ENCODE results near the gene ZMIZ1. TPM values are rescaled to one million over a fixed set of nuclear protein-coding genes. Genes with fewer than 3 reads are reported as not detected.

Gene ZMIZ1
- polyA plus RNA-seq, 1 donor from 2014 or later, result 26.8 TPM

DNA sequence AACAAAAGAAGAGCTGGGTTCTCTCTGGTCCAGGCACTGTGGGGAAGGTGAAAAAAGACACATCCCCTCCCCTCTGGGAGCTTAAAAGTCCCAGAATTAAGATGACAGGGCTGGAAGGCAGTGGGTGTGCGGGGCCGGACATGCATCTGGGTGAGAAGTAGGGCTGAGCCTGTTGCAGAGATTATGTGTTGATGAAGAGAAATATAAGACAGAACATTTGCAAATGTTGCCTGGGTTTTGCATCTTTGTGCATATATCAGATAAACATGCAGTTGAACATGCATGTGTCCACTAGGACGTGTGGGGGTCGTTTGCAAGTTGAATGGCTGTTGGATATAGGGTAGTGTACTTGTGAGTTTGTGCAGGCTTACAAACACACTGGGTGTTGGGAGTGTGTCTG is 184.2 kb downstream of the ZMIZ1 start:
- Histone ChIP-seq H4K20me1 (ENCODE audit: insufficient read depth) (peaks cover 78% of the 10 kb centered on the region), H3F3A (ENCODE audit: insufficient read depth, low read length, poor library complexity, severe bottlenecking) (no peaks in the 10 kb centered on the region), H2AFZ (ENCODE audit: low read depth, low read length) (no peak overlapping the region), H3K36me3 (ENCODE audit: insufficient read depth, low read length) (no peaks in the 10 kb centered on the region), H3K4me2 (ENCODE audit: low read length) (no peak overlapping the region), H3K9me2 (ENCODE audit: insufficient read depth, low read length) (no peaks in the 10 kb centered on the region), H3K4me3 (ENCODE audit: low read length) (no peak overlapping the region), H3K9me3 (ENCODE audit: low read length) (no peaks in the 10 kb centered on the region), H3K27ac (ENCODE audit: low read length) (no peak overlapping the region), H3K27me3 (ENCODE audit: insufficient read depth, low read depth, low read length) (no peaks in the 10 kb centered on the region), H3K79me2 (replicated peaks; ENCODE audit: insufficient read depth, low read length) (peaks cover 91% of the 10 kb centered on the region), H3K9ac (ENCODE audit: low read length) (no peak overlapping the region)
- TF ChIP-seq EZH2 (IDR thresholded peaks at IDR 0.05; ENCODE audit: borderline replicate concordance, insufficient read depth, low read length, poor library complexity, severe bottlenecking) (no peak), RAD21 (conservative IDR thresholded peaks at IDR 0.05) (no peak), POLR2AphosphoS5 (IDR thresholded peaks at IDR 0.05) (no peak), MXI1 (conservative IDR thresholded peaks at IDR 0.05; ENCODE audit: poor library complexity, severe bottlenecking) (no peak), SMC3 (conservative IDR thresholded peaks at IDR 0.05; ENCODE audit: poor library complexity) (no peak), TAF1 (IDR thresholded peaks at IDR 0.05; ENCODE audit: low read depth) (no peak), EP300 (conservative IDR thresholded peaks at IDR 0.05; ENCODE audit: poor library complexity, severe bottlenecking) (no peak)
- TF ChIP-seq, protein P1, sequence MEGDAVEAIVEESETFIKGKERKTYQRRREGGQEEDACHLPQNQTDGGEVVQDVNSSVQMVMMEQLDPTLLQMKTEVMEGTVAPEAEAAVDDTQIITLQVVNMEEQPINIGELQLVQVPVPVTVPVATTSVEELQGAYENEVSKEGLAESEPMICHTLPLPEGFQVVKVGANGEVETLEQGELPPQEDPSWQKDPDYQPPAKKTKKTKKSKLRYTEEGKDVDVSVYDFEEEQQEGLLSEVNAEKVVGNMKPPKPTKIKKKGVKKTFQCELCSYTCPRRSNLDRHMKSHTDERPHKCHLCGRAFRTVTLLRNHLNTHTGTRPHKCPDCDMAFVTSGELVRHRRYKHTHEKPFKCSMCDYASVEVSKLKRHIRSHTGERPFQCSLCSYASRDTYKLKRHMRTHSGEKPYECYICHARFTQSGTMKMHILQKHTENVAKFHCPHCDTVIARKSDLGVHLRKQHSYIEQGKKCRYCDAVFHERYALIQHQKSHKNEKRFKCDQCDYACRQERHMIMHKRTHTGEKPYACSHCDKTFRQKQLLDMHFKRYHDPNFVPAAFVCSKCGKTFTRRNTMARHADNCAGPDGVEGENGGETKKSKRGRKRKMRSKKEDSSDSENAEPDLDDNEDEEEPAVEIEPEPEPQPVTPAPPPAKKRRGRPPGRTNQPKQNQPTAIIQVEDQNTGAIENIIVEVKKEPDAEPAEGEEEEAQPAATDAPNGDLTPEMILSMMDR (IDR thresholded peaks at IDR 0.05; ENCODE audit: poor library complexity, severe bottlenecking), result no peak
- TF ChIP-seq, protein P2, sequence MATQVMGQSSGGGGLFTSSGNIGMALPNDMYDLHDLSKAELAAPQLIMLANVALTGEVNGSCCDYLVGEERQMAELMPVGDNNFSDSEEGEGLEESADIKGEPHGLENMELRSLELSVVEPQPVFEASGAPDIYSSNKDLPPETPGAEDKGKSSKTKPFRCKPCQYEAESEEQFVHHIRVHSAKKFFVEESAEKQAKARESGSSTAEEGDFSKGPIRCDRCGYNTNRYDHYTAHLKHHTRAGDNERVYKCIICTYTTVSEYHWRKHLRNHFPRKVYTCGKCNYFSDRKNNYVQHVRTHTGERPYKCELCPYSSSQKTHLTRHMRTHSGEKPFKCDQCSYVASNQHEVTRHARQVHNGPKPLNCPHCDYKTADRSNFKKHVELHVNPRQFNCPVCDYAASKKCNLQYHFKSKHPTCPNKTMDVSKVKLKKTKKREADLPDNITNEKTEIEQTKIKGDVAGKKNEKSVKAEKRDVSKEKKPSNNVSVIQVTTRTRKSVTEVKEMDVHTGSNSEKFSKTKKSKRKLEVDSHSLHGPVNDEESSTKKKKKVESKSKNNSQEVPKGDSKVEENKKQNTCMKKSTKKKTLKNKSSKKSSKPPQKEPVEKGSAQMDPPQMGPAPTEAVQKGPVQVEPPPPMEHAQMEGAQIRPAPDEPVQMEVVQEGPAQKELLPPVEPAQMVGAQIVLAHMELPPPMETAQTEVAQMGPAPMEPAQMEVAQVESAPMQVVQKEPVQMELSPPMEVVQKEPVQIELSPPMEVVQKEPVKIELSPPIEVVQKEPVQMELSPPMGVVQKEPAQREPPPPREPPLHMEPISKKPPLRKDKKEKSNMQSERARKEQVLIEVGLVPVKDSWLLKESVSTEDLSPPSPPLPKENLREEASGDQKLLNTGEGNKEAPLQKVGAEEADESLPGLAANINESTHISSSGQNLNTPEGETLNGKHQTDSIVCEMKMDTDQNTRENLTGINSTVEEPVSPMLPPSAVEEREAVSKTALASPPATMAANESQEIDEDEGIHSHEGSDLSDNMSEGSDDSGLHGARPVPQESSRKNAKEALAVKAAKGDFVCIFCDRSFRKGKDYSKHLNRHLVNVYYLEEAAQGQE (IDR thresholded peaks at IDR 0.05; ENCODE audit: borderline replicate concordance), result no peak

DNA sequence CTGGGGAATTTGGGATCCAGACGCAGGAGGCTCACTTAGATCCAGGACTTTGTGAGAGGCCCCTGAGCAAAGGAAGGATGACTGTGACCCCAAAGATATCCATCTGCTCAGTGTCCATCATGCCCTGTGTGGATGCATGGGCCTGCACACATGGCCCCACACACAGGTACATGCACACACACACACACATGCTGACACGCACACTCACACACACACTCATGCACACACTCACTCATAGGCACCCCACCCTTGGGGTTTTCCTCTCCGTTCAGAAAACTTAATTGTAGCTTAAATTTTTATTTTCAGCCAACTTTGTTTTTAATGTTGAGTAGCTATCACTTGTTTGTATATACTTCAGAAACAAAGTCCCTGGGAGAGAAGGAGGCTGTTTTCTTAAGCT is 184.9 kb downstream of the ZMIZ1 start:
- Histone ChIP-seq H2AFZ (ENCODE audit: low read depth, low read length) (no peak overlapping the region), H3K9me3 (ENCODE audit: low read length) (no peaks in the 10 kb centered on the region), H3K4me2 (ENCODE audit: low read length) (no peak overlapping the region), H3K4me3 (ENCODE audit: low read length) (no peak overlapping the region), H3K9ac (ENCODE audit: low read length) (no peak overlapping the region), H3K27me3 (ENCODE audit: insufficient read depth, low read depth, low read length) (no peaks in the 10 kb centered on the region), H3K36me3 (ENCODE audit: insufficient read depth, low read length) (no peaks in the 10 kb centered on the region), H3K27ac (ENCODE audit: low read length) (no peak overlapping the region), H4K20me1 (ENCODE audit: insufficient read depth) (peaks cover 77% of the 10 kb centered on the region), H3K9me2 (ENCODE audit: insufficient read depth, low read length) (no peaks in the 10 kb centered on the region), H3K79me2 (replicated peaks; ENCODE audit: insufficient read depth, low read length) (peaks cover 90% of the 10 kb centered on the region), H3F3A (ENCODE audit: insufficient read depth, low read length, poor library complexity, severe bottlenecking) (no peaks in the 10 kb centered on the region)
- TF ChIP-seq, protein P1 (IDR thresholded peaks at IDR 0.05; ENCODE audit: poor library complexity, severe bottlenecking), result no peak
- TF ChIP-seq SMC3 (conservative IDR thresholded peaks at IDR 0.05; ENCODE audit: poor library complexity), result no peak
- no peak for TF ChIP-seq TAF1 (IDR thresholded peaks at IDR 0.05; ENCODE audit: low read depth)
- no peak for TF ChIP-seq EZH2 (IDR thresholded peaks at IDR 0.05; ENCODE audit: borderline replicate concordance, insufficient read depth, low read length, poor library complexity, severe bottlenecking)
- TF ChIP-seq POLR2AphosphoS5 (IDR thresholded peaks at IDR 0.05), result no peak
- TF ChIP-seq, protein P2 (IDR thresholded peaks at IDR 0.05; ENCODE audit: borderline replicate concordance), result no peak
- no peak for TF ChIP-seq RAD21 (conservative IDR thresholded peaks at IDR 0.05)
- no peak for TF ChIP-seq EP300 (conservative IDR thresholded peaks at IDR 0.05; ENCODE audit: poor library complexity, severe bottlenecking)
